Effector memory CD8-positive, alpha-beta T cell (primary cell): ENCODE data around the gene ABLIM1.

ENCODE experiments used
- ATAC-seq: fragments of 150-1000 bp; cut with Tn5 transposase; replicated peaks from 2 replicates; pipeline ENCODE4 v1.10.0; 2021; ENCODE audit warnings: mild to moderate bottlenecking, moderate library complexity
- DNase-seq, 3 experiments: peaks; one replicate each; pipeline ENCODE4 v3.0.0; 2021
- H3K27ac Mint-ChIP-seq, 2 donors: one replicate each; pipeline ENCODE4 v1.8.0; 2022; ENCODE audit warnings: mild to moderate bottlenecking in 2 of 2, mixed read lengths in 2 of 2, moderate library complexity in 2 of 2
- H3K27me3 Mint-ChIP-seq, 2 donors: one replicate each; pipeline ENCODE4 v1.8.0; 2022; ENCODE audit warnings: mixed read lengths in 2 of 2
- H3K36me3 Mint-ChIP-seq: one replicate; pipeline ENCODE4 v1.8.0; 2022; ENCODE audit warnings: mild to moderate bottlenecking, moderate library complexity, mixed read lengths; ENCODE audit not compliant: insufficient read depth
- H3K4me1 Mint-ChIP-seq, 2 donors: one replicate each; pipeline ENCODE4 v1.8.0; 2022; ENCODE audit warnings: low read depth in 2 of 2, mixed read lengths in 2 of 2
- H3K4me3 Mint-ChIP-seq, 2 donors: one replicate each; pipeline ENCODE4 v1.8.0; 2022; ENCODE audit warnings: mild to moderate bottlenecking in 2 of 2, mixed read lengths in 2 of 2, moderate library complexity in 2 of 2
- H3K9me3 Mint-ChIP-seq, 2 donors: one replicate each; pipeline ENCODE4 v1.8.0; 2022; ENCODE audit warnings: mixed read lengths in 2 of 2

ABLIM1 gene

DNA sequence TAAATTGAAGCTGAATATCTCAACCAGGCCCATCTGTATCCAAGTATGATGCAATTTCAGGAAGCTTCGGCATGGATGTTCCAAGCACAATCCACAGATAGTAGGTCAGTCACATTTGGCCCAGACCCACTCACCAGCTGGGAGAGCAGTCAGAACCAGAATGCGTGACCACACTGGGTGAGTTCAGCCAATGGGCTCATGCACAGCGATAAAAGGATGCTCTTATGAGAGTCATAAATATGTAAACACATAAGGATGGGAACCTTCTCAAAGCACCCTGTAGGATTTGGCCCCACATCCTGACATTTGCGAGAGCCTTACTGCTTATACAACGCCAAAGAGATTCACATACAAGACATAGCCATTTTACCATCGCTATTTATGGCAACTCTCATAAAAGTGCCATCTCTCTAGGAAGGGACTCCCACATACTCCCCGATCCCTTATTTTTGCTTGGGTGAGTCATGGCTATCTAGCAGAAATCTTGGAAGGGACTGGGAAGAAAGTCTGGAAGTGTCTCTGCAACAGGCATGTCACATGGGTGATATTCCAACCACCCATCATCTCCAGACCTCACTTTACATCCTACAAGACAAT lies 256.8 kb downstream of the ABLIM1 start:
- Mint-ChIP-seq H3K9me3 (no peaks in the 10 kb centered on the region), H3K4me3 (no peak overlapping the region), H3K27me3 (peaks cover 71 to 99% of the 10 kb centered on the region in 2 donors), H3K36me3 (no peaks in the 10 kb centered on the region), H3K4me1 (peaks cover 0 to 5% of the 10 kb centered on the region in 2 donors), H3K27ac (no peak overlapping the region)
- no peak for ATAC-seq
- no peak for DNase-seq

- no peak for DNase-seq
- H3K27ac Mint-ChIP-seq = no peak overlapping the region
- H3K4me1 Mint-ChIP-seq = peaks cover 0 to 5% of the 10 kb centered on the region in 2 donors
- no peak overlapping the region for H3K4me3 Mint-ChIP-seq
- ATAC-seq = no peak
- no peaks in the 10 kb centered on the region for H3K36me3 Mint-ChIP-seq
- peaks cover 62 to 99% of the 10 kb centered on the region in 2 donors for H3K27me3 Mint-ChIP-seq
- H3K9me3 Mint-ChIP-seq = no peaks in the 10 kb centered on the region
Observed at GRCh38 chr10:114400091-114400490, 258.0 kb downstream of the ABLIM1 start.

GRCh38 chr10:114399576-114399975 lies 258.5 kb downstream of the ABLIM1 start:
- no peak for ATAC-seq
- H3K4me1 Mint-ChIP-seq = peaks cover 0 to 4% of the 10 kb centered on the region in 2 donors
- H3K27me3 Mint-ChIP-seq = peaks cover 61 to 99% of the 10 kb centered on the region in 2 donors
- no peaks in the 10 kb centered on the region for H3K9me3 Mint-ChIP-seq
- no peak for DNase-seq
- H3K36me3 Mint-ChIP-seq = no peaks in the 10 kb centered on the region
- no peak overlapping the region for H3K4me3 Mint-ChIP-seq
- no peak overlapping the region for H3K27ac Mint-ChIP-seq

GRCh38 chr10:114398587-114399331 lies 259.3 kb downstream of the ABLIM1 start:
- no peak overlapping the region for H3K27ac Mint-ChIP-seq
- peaks cover 0 to 3% of the 10 kb centered on the region in 2 donors for H3K4me1 Mint-ChIP-seq
- H3K4me3 Mint-ChIP-seq = no peak overlapping the region
- H3K9me3 Mint-ChIP-seq = no peaks in the 10 kb centered on the region
- no peaks in the 10 kb centered on the region for H3K36me3 Mint-ChIP-seq
- ATAC-seq (no peak), DNase-seq (no peak)
- peaks cover 64 to 99% of the 10 kb centered on the region in 2 donors for H3K27me3 Mint-ChIP-seq

- H3K36me3 Mint-ChIP-seq = no peaks in the 10 kb centered on the region
- no peaks in the 10 kb centered on the region for H3K9me3 Mint-ChIP-seq
- H3K4me3 Mint-ChIP-seq = no peak overlapping the region
- ATAC-seq (no peak), DNase-seq (no peak)
- H3K27me3 Mint-ChIP-seq = peaks cover 57 to 100% of the 10 kb centered on the region in 2 donors
- no peaks in the 10 kb centered on the region for H3K4me1 Mint-ChIP-seq
- H3K27ac Mint-ChIP-seq = no peak overlapping the region
Observed at GRCh38 chr10:114397651-114398145, 260.4 kb downstream of the ABLIM1 start.

- no peaks in the 10 kb centered on the region for H3K9me3 Mint-ChIP-seq
- H3K4me1 Mint-ChIP-seq = no peaks in the 10 kb centered on the region
- no peak for ATAC-seq
- no peak for DNase-seq
- H3K36me3 Mint-ChIP-seq = no peaks in the 10 kb centered on the region
- H3K27ac Mint-ChIP-seq = no peak overlapping the region
- H3K27me3 Mint-ChIP-seq = peaks cover 45 to 100% of the 10 kb centered on the region in 2 donors
- H3K4me3 Mint-ChIP-seq = no peak overlapping the region
Observed at GRCh38 chr10:114396464-114396863, 261.6 kb downstream of the ABLIM1 start.

GRCh38 chr10:114395366-114396022 lies 262.6 kb downstream of the ABLIM1 start:
- Mint-ChIP-seq H3K36me3 (no peaks in the 10 kb centered on the region), H3K4me1 (no peaks in the 10 kb centered on the region), H3K4me3 (no peak overlapping the region), H3K9me3 (no peaks in the 10 kb centered on the region), H3K27ac (no peak overlapping the region), H3K27me3 (peaks cover 42 to 100% of the 10 kb centered on the region in 2 donors)
- DNase-seq (no peak), ATAC-seq (no peak)

DNA sequence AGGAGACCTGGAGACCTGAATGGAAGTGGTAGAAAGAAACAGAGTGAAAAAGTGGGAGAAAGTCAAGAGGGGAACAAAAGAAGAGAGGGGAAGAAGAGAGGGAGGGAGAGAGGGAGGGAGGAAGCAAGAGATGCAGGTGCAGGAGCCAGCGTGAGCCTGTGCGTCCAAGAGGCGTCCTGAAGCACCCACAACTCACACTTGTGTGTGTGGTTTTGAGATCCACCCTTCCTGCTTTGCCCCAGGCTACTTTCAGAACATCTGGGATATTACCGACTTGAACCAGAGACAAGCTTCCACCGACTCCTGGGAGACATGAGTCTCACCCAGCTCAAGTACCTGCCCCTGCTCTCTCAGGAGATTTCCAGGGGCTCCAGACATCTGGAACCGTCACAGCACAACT lies 263.5 kb downstream of the ABLIM1 start:
- Mint-ChIP-seq H3K27ac (no peak overlapping the region), H3K36me3 (no peaks in the 10 kb centered on the region), H3K4me1 (no peaks in the 10 kb centered on the region), H3K27me3 (peaks cover 32 to 100% of the 10 kb centered on the region in 2 donors), H3K9me3 (no peaks in the 10 kb centered on the region), H3K4me3 (no peak overlapping the region)
- DNase-seq (no peak), ATAC-seq (no peak)

GRCh38 chr10:114393886-114394285 lies 264.2 kb downstream of the ABLIM1 start:
- H3K4me1 Mint-ChIP-seq = no peaks in the 10 kb centered on the region
- H3K27ac Mint-ChIP-seq = no peak overlapping the region
- H3K36me3 Mint-ChIP-seq = no peaks in the 10 kb centered on the region
- H3K4me3 Mint-ChIP-seq = no peak overlapping the region
- no peak for DNase-seq
- no peak for ATAC-seq
- peaks cover 32 to 100% of the 10 kb centered on the region in 2 donors for H3K27me3 Mint-ChIP-seq
- no peaks in the 10 kb centered on the region for H3K9me3 Mint-ChIP-seq

DNA sequence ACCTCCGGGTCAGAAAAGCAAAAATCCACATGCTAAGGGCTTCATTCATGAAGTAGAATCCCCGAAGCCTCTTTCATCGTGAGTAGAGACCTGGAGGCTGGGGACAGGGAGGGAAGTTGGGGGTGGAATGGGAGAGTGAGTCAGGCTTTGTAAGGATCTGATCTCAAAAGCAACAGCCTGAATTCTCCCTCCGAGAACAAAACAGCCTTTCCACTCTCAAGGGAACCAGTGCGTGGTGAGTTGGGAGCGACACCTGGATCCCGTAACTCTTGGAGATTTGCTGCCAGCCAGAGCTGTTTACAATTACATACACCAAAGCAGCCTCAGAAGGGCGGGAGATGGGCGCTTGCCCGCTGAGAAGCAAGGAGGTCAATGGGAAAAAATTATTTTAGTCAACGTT lies 264.6 kb downstream of the ABLIM1 start:
- H3K27ac Mint-ChIP-seq = no peak overlapping the region
- no peaks in the 10 kb centered on the region for H3K4me1 Mint-ChIP-seq
- H3K36me3 Mint-ChIP-seq = no peaks in the 10 kb centered on the region
- H3K9me3 Mint-ChIP-seq = no peaks in the 10 kb centered on the region
- ATAC-seq = no peak
- H3K4me3 Mint-ChIP-seq = no peak overlapping the region
- DNase-seq = no peak
- peaks cover 33 to 100% of the 10 kb centered on the region in 2 donors for H3K27me3 Mint-ChIP-seq

- ATAC-seq (no peak), DNase-seq (no peak)
- H3K4me3 Mint-ChIP-seq = no peak overlapping the region
- H3K4me1 Mint-ChIP-seq = no peaks in the 10 kb centered on the region
- H3K27ac Mint-ChIP-seq = no peak overlapping the region
- peaks cover 39 to 100% of the 10 kb centered on the region in 2 donors for H3K27me3 Mint-ChIP-seq
- no peaks in the 10 kb centered on the region for H3K9me3 Mint-ChIP-seq
- H3K36me3 Mint-ChIP-seq = no peaks in the 10 kb centered on the region
Observed at GRCh38 chr10:114392112-114392835, 265.8 kb downstream of the ABLIM1 start.

DNA sequence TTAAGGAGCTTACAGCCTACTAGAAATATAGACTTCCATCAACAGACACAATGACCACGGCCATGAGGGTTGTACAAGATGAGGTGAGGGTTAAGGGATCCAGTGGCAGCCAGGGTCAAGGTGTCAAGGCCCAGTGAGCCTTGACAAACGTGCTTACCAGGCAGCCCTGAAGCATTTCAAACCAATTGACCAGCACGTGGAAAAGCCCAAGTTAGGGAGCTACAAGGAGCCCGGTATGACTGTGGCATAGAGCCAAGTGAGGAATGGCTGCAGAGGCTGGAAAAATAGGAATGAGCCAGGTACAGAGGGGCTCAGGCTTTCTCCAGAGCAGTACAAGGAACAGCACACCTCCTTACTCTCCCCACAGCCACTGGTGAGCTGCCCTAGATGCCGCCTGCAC lies 266.5 kb downstream of the ABLIM1 start:
- no peak for DNase-seq
- no peak for ATAC-seq
- Mint-ChIP-seq H3K4me1 (no peaks in the 10 kb centered on the region), H3K27me3 (peaks cover 34 to 100% of the 10 kb centered on the region in 2 donors), H3K36me3 (no peaks in the 10 kb centered on the region), H3K27ac (no peak overlapping the region), H3K9me3 (no peaks in the 10 kb centered on the region), H3K4me3 (no peak overlapping the region)

DNA sequence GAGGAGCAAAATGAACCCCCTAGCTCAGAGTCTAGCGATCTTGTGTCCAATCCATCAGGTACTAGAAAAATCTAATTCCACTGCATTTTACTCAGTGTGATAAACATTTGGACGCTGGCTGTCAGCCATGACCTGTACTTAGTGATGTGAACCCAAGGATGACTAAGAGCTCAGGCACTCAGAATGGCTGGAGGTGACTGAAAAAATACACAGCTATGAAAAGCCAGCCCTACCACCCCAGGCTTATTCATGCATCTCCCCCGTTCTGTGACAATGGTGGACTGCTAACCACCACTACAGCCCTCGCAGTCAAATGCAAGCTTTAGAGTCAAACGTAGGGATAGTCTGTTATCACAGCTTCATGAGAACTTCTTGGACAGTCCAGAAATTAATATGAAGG lies 268.6 kb downstream of the ABLIM1 start:
- ATAC-seq = no peak
- DNase-seq = no peak

More for the DNA sequence above, 268.6 kb downstream of the ABLIM1 start:
- H3K36me3 Mint-ChIP-seq = no peaks in the 10 kb centered on the region
- H3K4me1 Mint-ChIP-seq = no peaks in the 10 kb centered on the region
- no peak overlapping the region for H3K4me3 Mint-ChIP-seq
- H3K9me3 Mint-ChIP-seq = no peaks in the 10 kb centered on the region
- H3K27me3 Mint-ChIP-seq = peaks cover 37 to 99% of the 10 kb centered on the region in 2 donors
- no peak overlapping the region for H3K27ac Mint-ChIP-seq
